Stimulated activated CD8-positive, alpha-beta memory T cell treated with anti-CD3 and anti-CD28 coated beads, Interleukin-15, amount 100 ng/mL, for 48 hours (primary cell): ENCODE measurements around the gene SLC24A3.

Experiments
- DNase-seq, 2 donors: peaks; one replicate each; pipeline ENCODE4 v3.0.0-alpha.2; 2020; ENCODE audit warnings: low read depth in 2 of 2

Gene SLC24A3

DNA sequence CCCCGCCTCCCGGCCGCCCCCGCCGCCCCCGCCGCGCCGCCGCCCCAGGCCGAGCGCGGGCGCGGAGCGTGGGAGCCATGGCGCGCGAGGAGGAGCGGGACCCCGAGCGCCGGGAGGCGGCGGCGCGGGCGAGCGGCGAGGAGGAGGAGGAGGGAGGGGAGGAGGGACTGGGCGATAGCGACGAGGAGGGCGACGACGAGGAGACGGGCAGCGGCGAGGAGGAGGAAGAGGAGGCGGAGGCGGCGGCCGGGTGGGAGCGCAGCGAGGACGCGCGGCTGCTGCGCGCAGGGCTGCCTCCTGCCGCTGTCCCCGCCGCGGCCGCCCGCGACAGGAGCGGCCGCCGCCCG is at the start of gene SLC24A3:
SLC24A3 (plus strand) TSS at position 174 of the 347 bp plus-strand sequence.
- DNase-seq = no peak

DNA sequence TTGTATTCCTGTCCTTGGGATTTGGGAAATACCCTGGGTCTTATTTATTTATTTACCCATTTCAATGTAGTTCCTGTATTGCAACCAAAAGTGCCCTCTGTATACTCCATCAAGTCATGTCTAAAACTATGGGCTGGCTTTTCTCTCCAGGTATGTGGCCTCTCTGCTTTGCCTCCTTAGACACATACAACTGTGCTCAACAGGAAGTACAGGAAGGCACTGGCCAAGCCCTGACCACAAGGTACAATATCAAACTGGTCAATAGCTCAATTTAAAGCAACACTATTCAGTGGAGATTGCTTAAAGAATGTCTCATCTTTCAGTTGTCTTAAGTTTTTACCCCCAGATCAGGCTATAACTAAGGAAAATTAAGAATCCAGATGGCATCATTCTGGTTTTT is 42.3 kb upstream of the SLC24A3 start:
- DNase-seq = no peak

DNA sequence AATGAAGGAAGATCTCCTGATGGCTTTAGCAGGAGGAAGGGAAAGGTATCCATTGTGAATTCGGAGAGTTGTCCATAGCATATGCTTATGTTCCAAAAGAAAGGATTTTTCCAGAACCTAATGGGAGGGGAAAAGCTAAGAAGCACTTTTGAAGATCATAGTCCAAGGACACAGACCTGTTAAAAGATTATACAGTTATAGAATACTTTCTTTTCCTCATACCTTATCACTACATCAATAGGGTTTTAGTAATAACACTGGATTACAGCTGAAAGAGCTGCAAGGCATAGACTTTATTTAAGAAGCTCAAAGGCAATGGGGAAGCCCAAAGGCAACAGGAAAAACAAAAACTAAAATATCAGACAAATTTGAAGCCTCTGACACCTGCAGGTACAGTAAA is 39.8 kb upstream of the SLC24A3 start:
- DNase-seq = no peak

DNA sequence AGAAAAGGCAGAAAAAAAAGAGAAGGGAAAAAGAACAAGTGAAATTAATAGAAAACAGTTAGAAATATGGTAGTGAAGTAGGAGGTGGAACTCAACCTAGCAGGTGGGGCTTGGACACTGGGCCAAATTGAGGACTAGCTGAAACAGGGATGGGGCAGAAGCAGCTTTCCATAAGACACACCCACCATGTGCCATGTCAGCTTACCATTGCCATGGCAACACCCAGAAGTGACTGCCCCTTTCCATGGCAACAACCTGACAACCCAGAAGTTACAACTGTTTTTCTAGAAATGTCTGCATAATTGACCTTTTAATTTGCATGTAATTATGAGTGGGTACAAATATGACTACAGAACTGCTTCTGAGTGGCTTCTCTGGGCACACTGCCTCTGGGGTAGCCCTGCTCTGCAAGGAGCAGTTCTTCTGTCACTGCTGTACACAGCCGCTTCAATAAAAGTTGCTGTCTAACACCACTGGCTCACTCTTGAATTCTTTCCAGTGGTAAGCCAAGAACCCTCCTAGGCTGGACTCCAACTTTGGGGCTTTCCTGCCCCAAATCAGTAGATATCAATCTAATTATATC is 35.9 kb upstream of the SLC24A3 start:
- DNase-seq = no peak

DNA sequence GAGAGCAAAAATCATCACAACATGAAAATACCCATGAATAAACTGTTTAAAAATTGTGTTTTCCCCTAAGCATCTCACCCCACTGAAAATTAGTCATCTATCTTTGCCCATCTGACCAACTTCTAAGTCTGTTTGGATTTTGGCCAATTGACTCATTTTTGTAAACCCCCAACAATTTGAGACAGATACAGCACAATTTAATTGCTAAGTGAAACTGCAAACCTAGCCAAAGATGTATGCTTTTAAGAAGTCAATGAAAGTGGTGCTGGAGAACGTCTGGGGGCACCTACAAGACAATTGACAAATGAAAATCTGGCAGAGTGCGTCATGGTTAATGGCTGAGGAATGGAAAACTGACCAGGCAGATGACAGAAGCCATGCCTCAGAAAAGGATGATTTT is 30.9 kb upstream of the SLC24A3 start:
- no peak for DNase-seq

DNA sequence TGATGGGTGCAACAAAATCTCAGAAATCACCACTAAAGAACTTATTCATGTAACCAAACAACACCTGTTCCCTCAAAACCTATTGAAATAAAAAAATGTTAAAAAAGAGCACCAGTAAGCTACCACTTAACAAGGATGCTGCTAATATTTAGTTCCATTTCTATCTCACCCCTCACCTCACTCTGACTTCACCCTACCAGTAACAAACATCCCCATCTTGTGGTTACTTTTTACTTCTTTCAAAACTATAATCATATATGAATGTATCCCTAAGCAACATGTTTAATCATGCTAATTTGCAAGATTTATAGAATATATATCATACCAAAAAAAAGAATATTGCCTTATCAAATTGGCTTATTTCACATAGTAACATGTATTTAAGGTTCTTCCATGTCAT is 27.4 kb upstream of the SLC24A3 start:
- DNase-seq = no peak

DNA sequence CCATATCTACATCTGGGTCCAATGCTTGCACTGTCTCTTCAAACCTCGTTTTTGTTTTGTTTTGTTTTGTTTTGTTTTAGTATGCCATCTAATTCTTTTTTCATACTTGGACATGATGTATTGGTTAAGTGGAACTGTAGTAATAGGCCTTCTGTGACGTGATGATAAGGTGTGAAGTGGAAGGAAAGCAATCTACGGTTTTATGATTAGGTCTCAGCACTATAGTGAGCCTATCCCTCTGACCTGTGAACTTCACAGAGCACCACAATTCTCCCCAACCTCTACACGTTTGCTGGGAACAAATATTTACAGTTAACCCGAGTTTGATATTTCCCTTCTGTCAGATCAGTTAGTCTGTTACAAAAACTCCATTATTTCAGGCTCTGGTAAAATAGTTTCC is 19.1 kb upstream of the SLC24A3 start:
- DNase-seq = no peak

DNA sequence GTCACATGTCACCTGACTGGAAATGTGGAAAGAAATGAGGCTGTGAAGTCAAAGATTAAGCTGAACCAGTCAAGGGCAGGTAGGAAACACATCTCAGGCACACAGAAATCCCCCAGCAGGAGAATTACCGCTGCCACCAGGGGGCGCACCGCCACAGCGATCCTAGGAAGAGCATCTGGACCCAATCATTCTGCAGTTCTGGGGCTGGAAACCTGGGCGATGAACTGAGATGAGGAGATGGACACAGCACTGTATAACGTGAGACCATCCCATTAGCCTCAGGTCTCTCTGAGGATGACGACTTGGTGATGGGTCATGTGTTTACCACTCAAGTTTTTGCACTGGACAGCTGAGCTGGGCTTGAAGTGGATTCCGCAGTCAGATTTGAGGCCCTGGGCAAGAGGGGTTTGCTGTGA is 6.5 kb upstream of the SLC24A3 start:
- DNase-seq = peak; percentile 24 to 40

DNA sequence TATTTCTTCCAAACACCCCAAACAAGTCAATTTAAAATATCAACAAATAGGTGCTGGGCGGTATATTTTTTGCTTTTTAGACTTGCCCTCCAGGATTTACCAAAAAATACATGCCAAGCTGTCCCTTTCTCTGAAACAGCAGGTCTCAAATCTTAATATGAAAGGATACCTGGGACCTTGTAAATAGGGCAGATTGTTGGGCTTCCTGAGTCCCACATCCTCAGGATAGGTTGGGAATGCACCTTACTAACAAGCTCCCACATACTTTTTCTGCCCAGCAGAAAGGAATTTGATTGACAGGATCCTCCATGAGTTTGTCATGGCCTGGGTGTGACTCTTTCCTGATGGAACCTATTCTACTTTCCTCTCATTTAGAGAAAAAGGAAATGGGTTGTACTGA is 4.9 kb upstream of the SLC24A3 start:
- DNase-seq = no peak

DNA sequence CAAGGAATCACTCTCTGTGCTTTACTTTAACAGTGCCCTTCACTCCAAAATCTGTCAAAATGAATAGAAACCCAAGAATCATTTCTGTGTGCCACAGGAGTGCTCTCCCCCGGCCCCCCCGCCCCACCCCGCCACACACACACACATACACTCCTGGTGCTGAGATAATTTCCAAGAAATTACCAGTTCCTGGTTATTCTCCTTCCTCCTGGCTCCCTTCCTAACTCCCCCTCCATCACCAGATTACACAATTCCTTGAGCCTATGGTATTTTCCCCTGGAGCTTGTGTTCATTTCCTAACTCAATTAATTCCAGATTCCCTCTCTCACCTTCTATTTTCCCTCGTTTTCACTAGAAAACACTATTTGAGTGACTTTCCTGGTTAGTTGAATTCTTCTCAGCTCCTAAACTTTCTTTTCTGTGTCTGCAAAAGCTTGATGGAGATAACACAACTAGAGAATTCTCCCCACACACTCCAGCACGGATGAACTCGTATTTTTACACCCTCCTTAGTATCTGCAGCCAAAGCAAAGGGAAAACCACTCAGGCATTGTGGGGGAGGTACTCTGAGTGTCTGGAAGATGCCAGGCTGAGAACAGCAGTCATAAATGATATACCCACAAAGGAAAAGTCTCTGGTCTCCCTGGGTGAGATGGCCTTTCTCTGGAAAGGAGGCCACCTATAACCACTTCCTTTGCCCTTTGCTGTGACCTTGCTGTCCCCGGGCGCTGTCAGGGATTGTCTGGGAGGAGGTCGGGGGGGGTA is 1.9 kb upstream of the SLC24A3 start:
- DNase-seq = no peak

DNA sequence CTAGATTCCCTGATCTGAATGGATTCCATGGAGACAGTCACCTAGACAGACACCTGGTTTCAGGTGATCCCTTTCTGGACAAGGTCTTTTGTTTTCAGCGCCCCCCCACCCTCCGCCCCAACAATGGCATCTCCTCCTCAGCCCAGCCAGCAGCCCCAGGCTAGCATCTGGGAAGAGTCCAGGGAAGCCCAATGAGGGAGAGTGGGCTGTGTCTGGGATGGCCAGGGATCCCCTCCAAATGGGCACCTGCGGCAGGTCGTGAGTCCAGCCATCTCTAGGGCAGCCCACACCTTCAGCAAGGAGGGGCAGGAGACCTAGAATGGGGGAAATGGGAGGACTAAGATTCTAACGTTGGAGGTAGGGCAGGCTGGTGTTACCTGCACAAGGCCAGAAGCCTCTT is 1.2 kb upstream of the SLC24A3 start:
- no peak for DNase-seq

DNA sequence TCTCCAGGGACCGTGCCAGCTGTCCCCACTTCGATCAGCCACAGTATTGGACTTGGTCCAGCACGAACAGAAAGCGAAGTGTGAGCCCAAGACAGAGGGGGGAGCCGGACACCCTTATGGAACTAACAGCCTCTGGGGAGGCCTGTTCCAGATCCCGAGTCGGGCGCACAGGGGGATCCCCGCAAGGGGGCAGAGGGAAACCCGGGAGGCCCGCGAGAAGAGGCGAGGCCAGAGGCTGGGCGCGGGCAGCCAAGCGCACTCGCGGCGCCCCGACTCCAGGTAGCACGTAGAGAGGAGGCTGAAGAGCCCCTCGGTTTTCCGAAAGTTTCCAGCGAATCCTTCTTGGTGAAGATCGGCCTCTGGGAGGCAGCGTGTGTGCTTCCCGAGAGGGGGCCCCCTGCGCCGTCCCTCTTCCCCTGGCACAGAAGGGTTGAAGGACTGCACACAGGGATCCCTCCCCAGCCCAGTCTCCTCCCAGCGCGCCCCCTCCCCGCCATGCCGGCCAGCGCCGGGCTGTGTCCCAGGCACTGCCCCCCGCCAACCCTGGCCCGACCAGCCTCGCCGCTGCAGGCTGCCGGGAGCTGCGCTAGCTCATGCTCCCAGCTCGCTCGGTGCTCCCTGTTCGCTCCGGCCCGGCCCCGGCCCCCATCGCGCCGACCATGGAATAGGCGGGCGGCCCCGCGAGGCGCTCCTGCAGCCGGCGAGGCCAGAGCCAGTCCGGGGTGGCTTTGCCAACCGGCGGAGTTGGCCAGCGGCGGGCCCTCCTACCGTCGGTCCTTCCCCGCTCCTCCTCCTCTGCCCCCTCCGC is 577 bp upstream of the SLC24A3 start:
- DNase-seq = no peak

DNA sequence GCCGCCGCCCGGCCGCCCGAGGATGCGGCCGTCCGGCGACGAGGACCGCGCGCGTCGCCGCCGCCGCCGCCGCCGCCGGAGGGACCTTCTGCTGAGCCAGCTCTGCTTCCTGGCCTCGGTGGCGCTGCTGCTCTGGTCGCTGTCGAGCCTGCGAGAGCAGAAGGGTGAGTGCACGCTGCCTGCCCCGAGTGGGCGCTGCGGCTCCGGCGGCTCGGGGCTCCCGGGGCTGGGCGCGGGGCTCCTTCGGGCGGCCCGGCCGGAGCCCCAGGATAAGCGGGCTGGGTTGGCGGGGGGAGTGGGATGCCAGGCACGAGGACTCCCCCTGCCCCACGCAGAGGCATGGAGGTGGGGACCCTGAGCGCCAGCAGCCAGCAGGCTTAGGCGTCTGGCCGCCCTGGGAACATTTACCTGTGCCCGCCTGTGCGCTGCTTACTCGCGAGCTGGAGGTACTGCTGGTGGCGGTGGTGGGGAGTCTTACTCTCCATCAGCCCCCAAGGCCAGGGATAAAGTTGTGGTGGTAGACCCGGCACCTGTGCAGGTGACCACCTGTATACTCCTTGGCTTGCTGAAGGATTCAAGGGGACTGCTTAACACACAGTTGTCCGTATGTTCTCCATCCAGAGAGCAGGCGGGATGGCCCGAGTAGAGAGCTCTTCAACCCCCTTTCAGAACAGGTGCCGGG is 520 bp downstream of the SLC24A3 start:
- DNase-seq = peak; percentile 9 to 11

DNA sequence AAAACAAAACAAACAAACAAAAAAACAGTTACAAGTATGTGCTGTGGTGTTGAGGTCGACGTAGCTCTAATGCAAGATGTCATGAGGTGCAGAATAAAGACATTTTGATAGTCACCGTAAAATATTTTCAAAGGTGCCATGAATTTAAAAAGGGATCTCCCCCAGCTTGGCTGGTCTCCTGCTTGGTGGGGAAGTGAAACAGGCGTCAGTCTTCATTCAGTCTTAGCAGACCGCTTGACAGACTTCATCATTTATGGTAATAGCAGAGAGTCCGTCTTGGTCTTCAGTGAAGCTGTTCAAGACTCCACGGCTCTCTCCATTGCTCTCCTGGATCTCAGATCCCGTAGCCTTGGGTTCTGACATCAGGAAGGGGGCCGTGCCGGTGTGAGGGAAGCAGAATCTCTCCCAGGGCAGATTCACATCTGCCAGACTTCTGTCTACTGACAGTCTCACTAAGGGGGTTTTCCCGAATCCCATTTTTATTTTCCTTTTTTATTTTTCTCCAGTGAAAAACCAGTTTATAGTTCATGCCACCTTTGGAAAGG is 1.6 kb downstream of the SLC24A3 start:
- no peak for DNase-seq

DNA sequence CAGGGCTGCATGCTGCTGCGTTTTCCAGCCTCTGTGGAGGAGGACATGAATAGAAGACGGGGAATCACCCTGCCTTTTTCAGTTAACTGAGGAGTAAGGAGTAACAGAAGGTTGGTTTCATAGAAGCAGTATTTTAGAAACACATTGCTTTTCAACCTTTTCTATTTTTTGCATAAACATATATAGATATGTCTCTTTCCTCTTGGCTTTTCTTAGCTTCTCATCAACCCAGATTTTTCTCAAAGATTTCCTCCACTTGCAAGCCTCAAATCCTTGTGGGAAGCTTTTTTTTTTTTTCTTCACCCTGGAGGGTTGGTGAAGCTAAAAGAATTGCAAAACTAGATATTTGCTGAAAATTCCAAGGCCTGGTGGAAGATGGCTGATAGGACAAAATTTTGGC is 6.0 kb downstream of the SLC24A3 start:
- no peak for DNase-seq

DNA sequence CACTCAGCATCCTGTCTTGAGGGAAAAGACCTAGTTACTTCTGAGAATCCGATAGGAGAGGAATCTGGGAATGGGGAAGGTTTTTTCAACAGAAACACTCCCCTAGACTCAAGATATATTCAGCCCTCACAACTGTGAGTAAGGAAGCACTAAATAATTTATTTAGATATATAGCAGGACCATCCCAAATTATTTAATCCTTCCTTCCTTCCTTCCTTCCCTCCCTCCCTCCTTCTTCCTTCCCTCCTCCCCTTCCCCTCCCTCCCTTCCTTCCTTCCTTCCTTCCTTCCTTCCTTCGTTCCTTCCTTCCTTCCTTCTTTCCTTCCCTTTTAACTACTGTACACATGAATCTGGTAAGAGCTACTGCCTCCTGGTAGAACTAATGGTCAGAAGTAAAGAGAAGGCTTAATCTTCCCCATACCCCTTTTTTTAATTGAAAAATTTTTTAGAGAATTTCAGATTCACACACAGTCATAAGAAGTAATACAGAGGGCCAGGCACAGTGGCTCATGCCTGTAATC is 10.1 kb downstream of the SLC24A3 start:
- no peak for DNase-seq

DNA sequence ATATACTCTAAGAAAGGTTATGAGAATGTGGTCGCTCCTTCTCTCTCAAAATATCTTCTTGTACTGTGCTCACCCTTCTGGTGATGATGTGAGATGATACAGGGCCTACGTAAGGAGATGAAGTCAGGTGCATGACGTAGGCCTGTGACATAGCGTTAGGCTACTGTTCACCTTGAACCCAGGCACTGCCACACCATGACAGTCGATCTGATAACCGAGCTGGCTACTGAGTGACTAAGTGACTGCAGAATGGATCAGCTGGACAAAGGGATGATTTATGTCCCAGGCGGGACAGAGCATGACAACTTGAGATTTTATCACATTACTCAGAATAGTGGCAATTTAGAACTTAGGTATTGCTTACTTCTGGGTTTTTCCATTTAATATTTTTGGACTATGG is 11.2 kb downstream of the SLC24A3 start:
- no peak for DNase-seq

DNA sequence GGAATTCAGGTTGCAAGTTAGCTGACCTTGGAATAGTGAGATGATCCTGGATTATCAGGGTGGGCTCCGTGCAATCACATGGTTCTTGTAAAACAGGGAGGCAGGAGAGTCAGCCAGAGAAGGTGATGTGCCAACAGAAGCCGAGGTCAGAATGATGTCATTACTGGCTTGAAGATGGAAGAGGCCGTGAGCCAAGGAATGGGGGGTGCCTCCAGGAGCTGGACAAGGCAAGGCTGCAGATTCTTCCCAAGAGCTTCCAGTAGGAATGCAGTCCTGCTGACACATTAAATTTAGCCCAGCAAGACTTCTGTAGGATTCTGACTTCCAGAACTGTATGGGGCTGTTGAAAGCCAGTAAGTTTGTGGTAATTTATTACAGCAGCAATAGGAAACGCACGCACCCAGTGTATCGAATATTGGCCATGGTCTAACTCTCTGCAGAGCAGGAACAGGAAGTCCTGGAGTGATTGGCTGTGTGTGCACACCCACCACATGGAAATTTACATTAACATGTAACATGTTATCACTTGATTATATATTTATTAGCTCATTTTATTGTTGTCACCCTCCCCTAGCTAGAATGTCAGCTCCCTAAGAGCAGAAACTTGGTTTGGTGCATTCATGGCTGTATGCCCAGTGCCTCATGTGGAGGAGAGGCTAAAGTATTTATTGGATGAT is 19.1 kb downstream of the SLC24A3 start:
- no peak for DNase-seq

DNA sequence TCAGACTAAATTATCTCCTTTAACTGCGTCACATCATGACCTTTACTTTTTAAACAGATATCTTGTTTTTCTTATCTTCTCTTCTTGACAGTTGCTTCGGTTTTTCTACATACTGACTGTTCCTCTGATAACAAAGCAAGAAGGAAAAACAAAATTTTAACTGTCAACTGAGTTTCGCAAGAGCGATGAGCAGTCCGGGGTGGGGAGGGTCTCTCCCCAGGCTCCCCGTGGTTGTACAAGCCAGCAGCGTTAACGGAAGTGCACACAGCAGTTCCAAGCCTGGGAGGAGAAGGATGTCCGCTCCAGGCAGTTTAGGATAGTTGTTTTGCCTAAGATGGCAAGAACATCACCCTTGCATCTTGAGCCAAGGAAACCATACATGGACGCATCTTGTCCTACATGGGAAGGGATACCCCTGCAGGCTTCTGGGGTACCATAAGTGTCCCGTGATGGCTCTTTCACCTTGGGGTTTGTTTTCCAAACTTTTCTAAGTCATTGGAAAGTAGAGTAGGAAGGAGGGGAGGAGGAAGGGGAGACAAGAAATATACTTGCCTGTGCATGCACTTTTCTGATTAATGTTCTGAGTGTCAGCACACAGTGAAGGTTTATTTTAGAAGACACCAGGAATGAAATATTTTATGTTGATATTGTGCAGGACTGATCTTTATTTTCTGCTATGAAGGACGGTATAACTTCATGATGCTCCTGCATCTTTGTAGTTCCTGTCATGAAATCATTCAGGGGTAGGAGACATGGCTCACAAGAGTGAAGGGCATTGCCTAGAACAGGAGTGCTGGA is 20.8 kb downstream of the SLC24A3 start:
- no peak for DNase-seq

DNA sequence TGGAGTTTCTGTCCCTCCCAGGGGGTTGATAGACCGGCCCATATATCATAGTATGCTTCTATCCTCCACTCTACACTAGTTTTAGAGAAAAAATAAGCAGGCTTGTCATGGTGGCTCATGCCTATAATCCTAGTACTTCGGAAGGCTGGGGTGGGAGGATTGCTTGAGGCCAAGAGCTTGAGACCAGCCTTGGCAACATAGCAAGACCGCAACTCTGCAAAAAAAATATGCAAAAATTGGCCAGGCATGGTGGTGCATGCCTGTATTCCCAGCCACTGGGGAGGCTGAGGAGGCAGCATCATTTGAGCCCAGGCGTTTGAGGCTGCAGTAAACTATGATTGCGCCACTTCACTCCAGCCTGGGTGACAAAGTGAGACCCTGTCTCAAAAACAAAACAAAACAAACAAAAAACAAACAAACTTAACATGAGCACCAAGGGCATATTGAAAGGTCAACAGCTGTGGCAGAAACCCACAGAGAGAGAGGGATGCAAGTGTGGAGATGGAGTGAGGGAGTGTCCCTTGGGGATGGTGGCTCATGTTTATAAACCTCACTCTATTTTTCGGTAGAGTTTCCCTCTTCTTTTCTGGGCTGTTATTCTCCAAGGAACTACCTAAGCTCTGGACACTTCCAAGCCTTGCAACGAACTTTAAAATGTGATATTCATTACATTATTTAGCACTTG is 24.1 kb downstream of the SLC24A3 start:
- no peak for DNase-seq
